Astrocyte (in vitro differentiated cells and primary cell): ENCODE results near the gene IL20RB. TPM values are rescaled to one million over a fixed set of nuclear protein-coding genes. Genes with fewer than 3 reads are reported as not detected.
A peak's percentile ranks its signal among the peaks of the same experiment; 100 is the strongest.

Source experiments
- DNase-seq: peaks from one replicate; pipeline ENCODE4 v3.0.0-alpha.2; 2010; ENCODE audit warnings: low read depth
- FAIRE-seq: peaks from 2 replicates; lab custom pipeline; 2011; peaks lifted over from hg19 to GRCh38; lab: Jason Lieb, UNC
- H2AFZ ChIP-seq: 2 replicates; pipeline ENCODE4 v1.6.0; 2012; ENCODE audit warnings: low read depth, low read length, inconsistent platforms
- H3K27ac ChIP-seq: 2 replicates; pipeline ENCODE4 v1.5.1; 2011; ENCODE audit warnings: low read depth, low read length, inconsistent platforms
- H3K27me3 ChIP-seq: 2 replicates; pipeline ENCODE4 v1.6.0; 2011; ENCODE audit warnings: low read length, inconsistent platforms; ENCODE audit not compliant: insufficient read depth
- H3K36me3 ChIP-seq: 2 replicates; pipeline ENCODE4 v1.5.1; 2011; ENCODE audit warnings: low read length, inconsistent platforms; ENCODE audit not compliant: insufficient read depth
- H3K4me1 ChIP-seq: 2 replicates; pipeline ENCODE4 v1.5.1; 2011; ENCODE audit warnings: low read length, inconsistent platforms; ENCODE audit not compliant: insufficient read depth
- H3K4me2 ChIP-seq: 2 replicates; pipeline ENCODE4 v1.6.0; 2012; ENCODE audit warnings: low read length, inconsistent platforms
- H3K4me3 ChIP-seq: 2 replicates; pipeline ENCODE4 v1.5.1; 2011; ENCODE audit warnings: low read depth, mild to moderate bottlenecking, low read length, inconsistent platforms; ENCODE audit not compliant: insufficient read depth
- H3K79me2 ChIP-seq: 2 replicates; pipeline ENCODE4 v1.6.0; 2012; ENCODE audit warnings: mild to moderate bottlenecking, low read length, inconsistent platforms; ENCODE audit not compliant: insufficient read depth
- H3K9ac ChIP-seq: 2 replicates; pipeline ENCODE4 v1.6.0; 2012; ENCODE audit warnings: mild to moderate bottlenecking, low read length, inconsistent platforms
- H3K9me3 ChIP-seq: 2 replicates; pipeline ENCODE4 v1.5.1; 2012; ENCODE audit warnings: low read depth, mild to moderate bottlenecking, low read length, inconsistent platforms; ENCODE audit not compliant: insufficient read depth
- H4K20me1 ChIP-seq: 2 replicates; pipeline ENCODE4 v1.6.0; 2012; ENCODE audit warnings: low read length, inconsistent platforms; ENCODE audit not compliant: insufficient read depth
- H3K27ac Mint-ChIP-seq: one replicate; pipeline ENCODE4 v1.8.0; 2021; ENCODE audit warnings: mild to moderate bottlenecking, mixed read lengths; ENCODE audit not compliant: unreplicated experiment
- H3K27me3 Mint-ChIP-seq: one replicate; pipeline ENCODE4 v1.8.0; 2021; ENCODE audit warnings: low read depth, mixed read lengths; ENCODE audit not compliant: unreplicated experiment
- H3K36me3 Mint-ChIP-seq: one replicate; pipeline ENCODE4 v1.8.0; 2021; ENCODE audit warnings: low read depth, mixed read lengths; ENCODE audit not compliant: unreplicated experiment
- H3K4me1 Mint-ChIP-seq: one replicate; pipeline ENCODE4 v1.8.0; 2021; ENCODE audit warnings: low read depth, mixed read lengths; ENCODE audit not compliant: unreplicated experiment
- H3K4me3 Mint-ChIP-seq: one replicate; pipeline ENCODE4 v1.8.0; 2021; ENCODE audit warnings: mild to moderate bottlenecking, moderate library complexity, mixed read lengths; ENCODE audit not compliant: unreplicated experiment
- H3K9me3 Mint-ChIP-seq: one replicate; pipeline ENCODE4 v1.8.0; 2021; ENCODE audit warnings: mild to moderate bottlenecking, mixed read lengths; ENCODE audit not compliant: unreplicated experiment
- EZH2 ChIP-seq: IDR thresholded peaks from 2 replicates; pipeline ENCODE4 v1.6.1; 2012; ENCODE audit warnings: mild to moderate bottlenecking, low read length, inconsistent platforms; ENCODE audit not compliant: insufficient read depth
- total RNA-seq: library from RNA; stranded (reverse); gene quantifications from 2 replicates; pipeline ENCODE4 v1.2.1, GENCODE V29; 2021
- TF ChIP-seq, protein P1 (sequence below): IDR thresholded peaks from 2 replicates; pipeline ENCODE4 v1.5.1; 2011; ENCODE audit warnings: low read depth, mild to moderate bottlenecking, inconsistent platforms, low read length, moderate library complexity; ENCODE audit not compliant: insufficient read depth

IL20RB gene
- total RNA-seq, 1 donor from 2014 or later = 22.0 TPM

DNA sequence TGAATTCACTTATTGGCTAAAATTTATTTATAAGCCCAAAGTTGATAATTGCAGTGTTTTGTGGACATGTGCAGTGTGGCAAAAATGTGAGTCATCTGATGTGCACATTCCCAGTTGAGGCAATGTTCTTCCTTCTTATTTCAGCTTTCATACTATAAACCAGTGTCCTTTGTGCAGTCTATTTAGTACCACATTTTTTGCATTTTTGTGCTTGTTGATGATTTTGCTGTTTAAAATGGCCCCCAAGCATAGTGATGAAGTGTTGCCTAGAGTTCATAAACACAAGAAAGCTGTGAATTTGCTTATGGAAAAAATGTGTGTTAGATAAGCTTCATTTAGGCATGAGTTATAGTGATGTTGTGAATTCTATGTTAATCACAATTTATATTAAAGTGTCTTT, 19.4 kb upstream of the IL20RB start:
- TF ChIP-seq EZH2 = no peak
- TF ChIP-seq, protein P1, sequence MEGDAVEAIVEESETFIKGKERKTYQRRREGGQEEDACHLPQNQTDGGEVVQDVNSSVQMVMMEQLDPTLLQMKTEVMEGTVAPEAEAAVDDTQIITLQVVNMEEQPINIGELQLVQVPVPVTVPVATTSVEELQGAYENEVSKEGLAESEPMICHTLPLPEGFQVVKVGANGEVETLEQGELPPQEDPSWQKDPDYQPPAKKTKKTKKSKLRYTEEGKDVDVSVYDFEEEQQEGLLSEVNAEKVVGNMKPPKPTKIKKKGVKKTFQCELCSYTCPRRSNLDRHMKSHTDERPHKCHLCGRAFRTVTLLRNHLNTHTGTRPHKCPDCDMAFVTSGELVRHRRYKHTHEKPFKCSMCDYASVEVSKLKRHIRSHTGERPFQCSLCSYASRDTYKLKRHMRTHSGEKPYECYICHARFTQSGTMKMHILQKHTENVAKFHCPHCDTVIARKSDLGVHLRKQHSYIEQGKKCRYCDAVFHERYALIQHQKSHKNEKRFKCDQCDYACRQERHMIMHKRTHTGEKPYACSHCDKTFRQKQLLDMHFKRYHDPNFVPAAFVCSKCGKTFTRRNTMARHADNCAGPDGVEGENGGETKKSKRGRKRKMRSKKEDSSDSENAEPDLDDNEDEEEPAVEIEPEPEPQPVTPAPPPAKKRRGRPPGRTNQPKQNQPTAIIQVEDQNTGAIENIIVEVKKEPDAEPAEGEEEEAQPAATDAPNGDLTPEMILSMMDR = no peak
- Histone ChIP-seq H3K36me3 (no peaks in the 10 kb centered on the region), H3K9me3 (no peaks in the 10 kb centered on the region), H3K79me2 (peaks cover 49% of the 10 kb centered on the region), H2AFZ (no peak overlapping the region), H3K4me3 (no peak overlapping the region), H4K20me1 (peaks cover 24% of the 10 kb centered on the region), H3K27me3 (no peaks in the 10 kb centered on the region), H3K4me1 (peaks cover 7% of the 10 kb centered on the region), H3K9ac (no peak overlapping the region), H3K4me2 (no peak overlapping the region), H3K27ac (no peak overlapping the region)
- Mint-ChIP-seq H3K4me1 (peaks cover 29% of the 10 kb centered on the region), H3K27me3 (no peaks in the 10 kb centered on the region), H3K27ac (peak overlapping the region; percentile 63), H3K4me3 (peak overlapping the region; percentile 58), H3K9me3 (no peaks in the 10 kb centered on the region), H3K36me3 (peaks cover 12% of the 10 kb centered on the region)
- DNase-seq (peak; percentile 51), FAIRE-seq (peak; percentile 66)

DNA sequence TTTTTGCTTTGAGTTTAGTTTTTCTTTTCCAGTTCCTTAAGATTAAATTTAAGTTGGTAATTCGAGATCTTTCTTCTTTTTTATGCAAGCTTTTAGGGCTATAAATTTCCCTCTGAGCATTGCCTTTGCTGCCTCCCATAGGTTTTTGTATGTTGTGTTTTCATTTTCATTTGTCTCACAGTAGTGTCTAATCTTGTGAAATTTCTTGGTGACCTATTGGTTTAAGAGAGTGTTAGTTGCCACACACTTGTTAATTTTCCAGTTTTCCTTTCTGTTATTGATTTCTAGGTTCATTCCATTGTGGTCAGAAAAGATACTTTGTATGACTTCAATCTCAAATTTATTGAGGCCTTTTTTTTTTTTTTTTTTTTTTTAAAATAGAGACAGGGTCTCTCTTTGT, 18.3 kb upstream of the IL20RB start:
- H3K27me3 Mint-ChIP-seq = no peaks in the 10 kb centered on the region
- no peak overlapping the region for H3K27ac ChIP-seq
- no peaks in the 10 kb centered on the region for H3K9me3 Mint-ChIP-seq
- no peak overlapping the region for H3K4me3 ChIP-seq
- H3K9me3 ChIP-seq = no peaks in the 10 kb centered on the region
- TF ChIP-seq, protein P1 = no peak
- no peak for TF ChIP-seq EZH2
- no peak overlapping the region for H3K9ac ChIP-seq
- H4K20me1 ChIP-seq = peaks cover 29% of the 10 kb centered on the region
- no peak overlapping the region for H3K27ac Mint-ChIP-seq
- H2AFZ ChIP-seq = no peak overlapping the region
- H3K4me1 ChIP-seq = peaks cover 7% of the 10 kb centered on the region
- peaks cover 33% of the 10 kb centered on the region for H3K4me1 Mint-ChIP-seq
- H3K36me3 Mint-ChIP-seq = peaks cover 8% of the 10 kb centered on the region
- H3K4me3 Mint-ChIP-seq = no peak overlapping the region
- H3K36me3 ChIP-seq = no peaks in the 10 kb centered on the region
- DNase-seq (no peak), FAIRE-seq (no peak)
- no peak overlapping the region for H3K4me2 ChIP-seq
- no peaks in the 10 kb centered on the region for H3K27me3 ChIP-seq
- H3K79me2 ChIP-seq = peaks cover 56% of the 10 kb centered on the region

DNA sequence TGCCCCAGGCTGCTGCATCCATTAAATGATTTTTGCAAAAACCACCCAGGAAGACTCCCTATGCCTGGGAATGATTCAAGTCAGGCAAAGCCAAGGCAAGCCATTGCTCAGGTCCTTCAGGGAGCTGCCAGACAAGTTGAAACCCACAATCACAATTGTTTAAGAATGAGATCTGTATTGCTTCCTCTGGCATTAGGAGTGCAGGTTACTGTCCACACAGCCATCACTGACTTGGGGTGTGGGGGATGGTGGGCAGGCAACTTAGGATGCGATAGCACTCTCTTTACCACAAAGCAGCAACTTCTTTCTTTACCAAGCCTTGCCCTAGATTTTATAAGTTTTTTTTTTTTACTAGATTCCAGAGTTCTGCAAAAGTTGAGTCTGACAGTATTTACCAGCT, 15.0 kb upstream of the IL20RB start:
- peaks cover 26% of the 10 kb centered on the region for H4K20me1 ChIP-seq

More for the DNA sequence above, 15.0 kb upstream of the IL20RB start:
- FAIRE-seq = no peak
- Histone ChIP-seq H3K27ac (no peak overlapping the region), H3K9me3 (no peaks in the 10 kb centered on the region), H2AFZ (no peak overlapping the region), H3K36me3 (peaks cover 7% of the 10 kb centered on the region), H3K4me1 (peaks cover 6% of the 10 kb centered on the region), H3K4me2 (no peak overlapping the region), H3K79me2 (peaks cover 43% of the 10 kb centered on the region), H3K27me3 (no peaks in the 10 kb centered on the region), H3K4me3 (no peak overlapping the region), H3K9ac (no peak overlapping the region)
- H3K36me3 Mint-ChIP-seq = peaks cover 9% of the 10 kb centered on the region
- H3K27me3 Mint-ChIP-seq = no peaks in the 10 kb centered on the region
- peak overlapping the region; percentile 9 for H3K27ac Mint-ChIP-seq
- peaks cover 29% of the 10 kb centered on the region for H3K4me1 Mint-ChIP-seq
- DNase-seq = no peak
- H3K9me3 Mint-ChIP-seq = no peaks in the 10 kb centered on the region
- TF ChIP-seq, protein P1 = no peak
- TF ChIP-seq EZH2 = no peak
- no peak overlapping the region for H3K4me3 Mint-ChIP-seq
